GM23338 (cell line): ENCODE measurements around the gene MS4A5. TPM values are rescaled to one million over a fixed set of nuclear protein-coding genes. Genes with fewer than 3 reads are reported as not detected.

ENCODE experiments used
- ATAC-seq: fragments of 200-7000 bp; cut with Tn5 transposase; 3 replicates; pipeline ENCODE4 v1.9.1; 2020
- DNase-seq: peaks from one replicate; pipeline ENCODE4 v3.0.0-alpha.2; 2015; ENCODE audit warnings: low spot score
- H2AFZ ChIP-seq: fragments of 200-600 bp; sonication (generic); 2 replicates; pipeline ENCODE4 v1.8.0; 2016; ENCODE audit warnings: antibody characterized with exemption, mild to moderate bottlenecking, moderate library complexity
- H3F3A ChIP-seq: fragments of 200-600 bp; sonication (generic); replicated peaks from 2 replicates; pipeline ENCODE4 v1.8.0; 2017; ENCODE audit warnings: antibody characterized with exemption, mixed run types, low read depth
- H3K27ac ChIP-seq: fragments of 200-600 bp; sonication (generic); 2 replicates; pipeline ENCODE4 v1.6.1; 2016; ENCODE audit warnings: low read depth
- H3K27me3 ChIP-seq: fragments of 200-600 bp; sonication (generic); 2 replicates; pipeline ENCODE4 v1.8.0; 2016; ENCODE audit warnings: mild to moderate bottlenecking, mixed run types, moderate library complexity; ENCODE audit not compliant: insufficient read depth
- H3K36me3 ChIP-seq: fragments of 200-600 bp; sonication (generic); 2 replicates; pipeline ENCODE4 v1.8.0; 2016; ENCODE audit warnings: mild to moderate bottlenecking; ENCODE audit not compliant: insufficient read depth
- H3K4me1 ChIP-seq: fragments of 200-600 bp; sonication (generic); 2 replicates; pipeline ENCODE4 v1.8.0; 2016; ENCODE audit warnings: mild to moderate bottlenecking, moderate library complexity; ENCODE audit not compliant: insufficient read depth
- H3K4me2 ChIP-seq: fragments of 200-600 bp; sonication (generic); 2 replicates; pipeline ENCODE4 v1.7.1; 2017; ENCODE audit warnings: mixed run types
- H3K4me3 ChIP-seq: fragments of 200-600 bp; sonication (generic); 2 replicates; pipeline ENCODE4 v1.6.1; 2016; ENCODE audit warnings: mixed run types
- H3K79me2 ChIP-seq: fragments of 200-600 bp; sonication (generic); replicated peaks from 2 replicates; pipeline ENCODE4 v1.8.0; 2017; ENCODE audit warnings: mild to moderate bottlenecking; ENCODE audit not compliant: insufficient read depth
- H3K9me2 ChIP-seq: fragments of 200-600 bp; sonication (generic); 2 replicates; pipeline ENCODE4 v1.8.0; 2017; ENCODE audit not compliant: insufficient read depth
- H4K20me1 ChIP-seq: fragments of 200-600 bp; sonication (generic); replicated peaks from 2 replicates; pipeline ENCODE4 v1.8.0; 2017; ENCODE audit warnings: mild to moderate bottlenecking; ENCODE audit not compliant: insufficient read depth
- H3K27ac Mint-ChIP-seq: 2 replicates; pipeline ENCODE4 v1.8.0; 2020; ENCODE audit warnings: inconsistent platforms, mild to moderate bottlenecking, moderate library complexity, mixed read lengths
- H3K27me3 Mint-ChIP-seq: 3 replicates; pipeline ENCODE4 v1.8.0; 2022; ENCODE audit warnings: low read depth, mild to moderate bottlenecking, moderate library complexity, mixed read lengths, inconsistent platforms; ENCODE audit not compliant: insufficient read depth, poor library complexity
- H3K36me3 Mint-ChIP-seq: 3 replicates; pipeline ENCODE4 v1.8.0; 2021; ENCODE audit warnings: low read depth, mild to moderate bottlenecking, inconsistent platforms, moderate library complexity, mixed read lengths
- H3K4me1 Mint-ChIP-seq: 3 replicates; pipeline ENCODE4 v1.8.0; 2020; ENCODE audit warnings: mild to moderate bottlenecking, inconsistent platforms, mixed read lengths
- H3K4me3 Mint-ChIP-seq: 3 replicates; pipeline ENCODE4 v1.8.0; 2021; ENCODE audit warnings: moderate library complexity, mild to moderate bottlenecking, inconsistent platforms, mixed read lengths
- H3K9me3 Mint-ChIP-seq: 3 replicates; pipeline ENCODE4 v1.8.0; 2020; ENCODE audit warnings: moderate library complexity, mild to moderate bottlenecking, inconsistent platforms, mixed read lengths
- CREB1 ChIP-seq: fragments of 250-450 bp; sonication (Bioruptor Pico); IDR thresholded peaks from 2 replicates; pipeline ENCODE4 v1.5.0; 2020; ENCODE audit warnings: low read depth, mild to moderate bottlenecking, moderate library complexity
- CTCF ChIP-seq, 2 experiments: fragments of 200-600 bp in 1 of 2; sonication (generic) in 1 of 2; conservative IDR thresholded peaks; 2 replicates each; pipeline versions ENCODE4 v1.5.1 to v1.6.1; 2016 to 2017; ENCODE audit warnings: antibody characterized with exemption in 2 of 2, low read depth in 2 of 2, mild to moderate bottlenecking in 2 of 2, moderate library complexity in 1 of 2
- EZH2 ChIP-seq: fragments of 200-600 bp; sonication (generic); IDR thresholded peaks from one replicate; pipeline ENCODE4 v1.8.0; 2017; ENCODE audit warnings: antibody characterized with exemption, mild to moderate bottlenecking, low read depth; ENCODE audit not compliant: unreplicated experiment
- EZH2phosphoT487 ChIP-seq: fragments of 200-600 bp; sonication (generic); IDR thresholded peaks from one replicate; pipeline ENCODE4 v1.8.1; 2018; ENCODE audit warnings: antibody characterized with exemption; ENCODE audit not compliant: unreplicated experiment
- JUNB ChIP-seq: IDR thresholded peaks from one replicate; pipeline ENCODE4 v1.6.1; 2016; ENCODE audit warnings: antibody characterized with exemption; ENCODE audit not compliant: unreplicated experiment
- NANOG ChIP-seq: IDR thresholded peaks from 2 replicates; pipeline ENCODE4 v1.6.1; 2016; ENCODE audit warnings: antibody characterized with exemption, borderline replicate concordance
- POLR2AphosphoS5 ChIP-seq: IDR thresholded peaks from 2 replicates; pipeline ENCODE4 v1.6.1; 2016; ENCODE audit warnings: antibody characterized with exemption, low read depth
- STAT1 ChIP-seq: IDR thresholded peaks from one replicate; pipeline ENCODE4 v1.6.1; 2016; ENCODE audit warnings: antibody characterized with exemption; ENCODE audit not compliant: unreplicated experiment
- ZNF114 ChIP-seq: fragments of 250-450 bp; sonication (Bioruptor Pico); IDR thresholded peaks from 2 replicates; pipeline ENCODE4 v1.5.0; 2020; ENCODE audit warnings: mild to moderate bottlenecking, moderate library complexity
- ZNF331 ChIP-seq: fragments of 250-450 bp; sonication (Bioruptor Pico); IDR thresholded peaks from 2 replicates; pipeline ENCODE4 v1.5.0; 2020; ENCODE audit warnings: low read depth, mild to moderate bottlenecking, moderate library complexity
- ZNF462 ChIP-seq: fragments of 250-450 bp; sonication (Bioruptor Pico); IDR thresholded peaks from 2 replicates; pipeline ENCODE4 v1.5.0; 2020; ENCODE audit warnings: mild to moderate bottlenecking, moderate library complexity
- polyA plus RNA-seq: library from polyadenylated mRNA; unstranded; fragments of >200 nt; fragmentation: Nextera tagmentation; extraction: Ambion mirVana; gene quantifications from 2 replicates; pipeline ENCODE4 v1.2.1, GENCODE V29; 2016
- total RNA-seq: library from RNA; depleted of rRNA; stranded (reverse); fragments of >200 nt; shearing (Covaris generic); gene quantifications from 2 replicates; pipeline ENCODE4 v1.2.3, GENCODE V29; 2014
- TF ChIP-seq, protein P1 (sequence below): IDR thresholded peaks from one replicate; pipeline ENCODE4 v1.6.1; 2018; ENCODE audit warnings: antibody characterized with exemption; ENCODE audit not compliant: unreplicated experiment
- TF ChIP-seq, protein P2 (sequence below): IDR thresholded peaks from 2 replicates; pipeline ENCODE4 v1.6.1; 2016; ENCODE audit warnings: antibody characterized with exemption

The MS4A5 gene
- total and polyA plus RNA-seq, 2 experiments from 2014 or later = not detected

GRCh38 chr11:60468829-60469228 lies 39.5 kb downstream of the MS4A5 start:
- Histone ChIP-seq H3K4me3 (no peak overlapping the region), H3K36me3 (no peaks in the 10 kb centered on the region), H2AFZ (no peak overlapping the region), H3F3A (no peaks in the 10 kb centered on the region), H3K9me2 (no peaks in the 10 kb centered on the region; the same call in 1 of the 2 replicates), H3K4me1 (no peaks in the 10 kb centered on the region), H3K79me2 (no peaks in the 10 kb centered on the region), H4K20me1 (no peaks in the 10 kb centered on the region), H3K4me2 (no peak overlapping the region), H3K27me3 (no peaks in the 10 kb centered on the region), H3K27ac (no peak overlapping the region)
- no peaks in the 10 kb centered on the region for H3K36me3 Mint-ChIP-seq
- no peaks in the 10 kb centered on the region for H3K4me1 Mint-ChIP-seq
- ATAC-seq (no peak), DNase-seq (no peak)
- no peaks in the 10 kb centered on the region for H3K27me3 Mint-ChIP-seq
- H3K9me3 Mint-ChIP-seq = no peaks in the 10 kb centered on the region; the same call in 2 of the 3 replicates
- H3K27ac Mint-ChIP-seq = no peak overlapping the region
- TF ChIP-seq, protein P1, sequence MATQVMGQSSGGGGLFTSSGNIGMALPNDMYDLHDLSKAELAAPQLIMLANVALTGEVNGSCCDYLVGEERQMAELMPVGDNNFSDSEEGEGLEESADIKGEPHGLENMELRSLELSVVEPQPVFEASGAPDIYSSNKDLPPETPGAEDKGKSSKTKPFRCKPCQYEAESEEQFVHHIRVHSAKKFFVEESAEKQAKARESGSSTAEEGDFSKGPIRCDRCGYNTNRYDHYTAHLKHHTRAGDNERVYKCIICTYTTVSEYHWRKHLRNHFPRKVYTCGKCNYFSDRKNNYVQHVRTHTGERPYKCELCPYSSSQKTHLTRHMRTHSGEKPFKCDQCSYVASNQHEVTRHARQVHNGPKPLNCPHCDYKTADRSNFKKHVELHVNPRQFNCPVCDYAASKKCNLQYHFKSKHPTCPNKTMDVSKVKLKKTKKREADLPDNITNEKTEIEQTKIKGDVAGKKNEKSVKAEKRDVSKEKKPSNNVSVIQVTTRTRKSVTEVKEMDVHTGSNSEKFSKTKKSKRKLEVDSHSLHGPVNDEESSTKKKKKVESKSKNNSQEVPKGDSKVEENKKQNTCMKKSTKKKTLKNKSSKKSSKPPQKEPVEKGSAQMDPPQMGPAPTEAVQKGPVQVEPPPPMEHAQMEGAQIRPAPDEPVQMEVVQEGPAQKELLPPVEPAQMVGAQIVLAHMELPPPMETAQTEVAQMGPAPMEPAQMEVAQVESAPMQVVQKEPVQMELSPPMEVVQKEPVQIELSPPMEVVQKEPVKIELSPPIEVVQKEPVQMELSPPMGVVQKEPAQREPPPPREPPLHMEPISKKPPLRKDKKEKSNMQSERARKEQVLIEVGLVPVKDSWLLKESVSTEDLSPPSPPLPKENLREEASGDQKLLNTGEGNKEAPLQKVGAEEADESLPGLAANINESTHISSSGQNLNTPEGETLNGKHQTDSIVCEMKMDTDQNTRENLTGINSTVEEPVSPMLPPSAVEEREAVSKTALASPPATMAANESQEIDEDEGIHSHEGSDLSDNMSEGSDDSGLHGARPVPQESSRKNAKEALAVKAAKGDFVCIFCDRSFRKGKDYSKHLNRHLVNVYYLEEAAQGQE = no peak
- TF ChIP-seq CREB1 (no peak), JUNB (no peak), EZH2 (no peak), ZNF462 (CRISPR knock-in tag) (no peak), NANOG (no peak), EZH2phosphoT487 (no peak), POLR2AphosphoS5 (no peak), ZNF331 (CRISPR knock-in tag) (no peak), CTCF (conservative IDR thresholded peaks at IDR 0.05; ENCODE audit: low read depth in 2 of 2) (no peak), STAT1 (no peak), ZNF114 (CRISPR knock-in tag) (no peak)
- TF ChIP-seq, protein P2, sequence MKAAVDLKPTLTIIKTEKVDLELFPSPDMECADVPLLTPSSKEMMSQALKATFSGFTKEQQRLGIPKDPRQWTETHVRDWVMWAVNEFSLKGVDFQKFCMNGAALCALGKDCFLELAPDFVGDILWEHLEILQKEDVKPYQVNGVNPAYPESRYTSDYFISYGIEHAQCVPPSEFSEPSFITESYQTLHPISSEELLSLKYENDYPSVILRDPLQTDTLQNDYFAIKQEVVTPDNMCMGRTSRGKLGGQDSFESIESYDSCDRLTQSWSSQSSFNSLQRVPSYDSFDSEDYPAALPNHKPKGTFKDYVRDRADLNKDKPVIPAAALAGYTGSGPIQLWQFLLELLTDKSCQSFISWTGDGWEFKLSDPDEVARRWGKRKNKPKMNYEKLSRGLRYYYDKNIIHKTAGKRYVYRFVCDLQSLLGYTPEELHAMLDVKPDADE = no peak
- no peak overlapping the region for H3K4me3 Mint-ChIP-seq
